AG09309 (cell line): ENCODE results near the gene ALDH4A1.
A peak's percentile ranks its signal among the peaks of the same experiment; 100 is the strongest.

Source experiments
- DNase-seq: peaks from one replicate; pipeline ENCODE4 v3.0.0-alpha.2; 2010; ENCODE audit warnings: low read depth
- H3K4me3 ChIP-seq: 2 replicates; pipeline ENCODE4 v1.5.1; 2011; ENCODE audit warnings: mild to moderate bottlenecking, low read depth, low read length, moderate library complexity; ENCODE audit not compliant: control insufficient read depth
- CTCF ChIP-seq: IDR thresholded peaks from 2 replicates; pipeline ENCODE4 v1.5.1; 2011; ENCODE audit warnings: mild to moderate bottlenecking, low read depth, low read length, inconsistent platforms; ENCODE audit not compliant: insufficient read depth, control insufficient read depth; ENCODE audit errors: missing control alignments

ALDH4A1 gene

GRCh38 chr1:18908911-18909771 lies 6.8 kb upstream of the ALDH4A1 start:
- TF ChIP-seq CTCF = no peak
- DNase-seq = no peak
- H3K4me3 ChIP-seq = no peak overlapping the region

- H3K4me3 ChIP-seq = no peak overlapping the region
- DNase-seq = no peak
- TF ChIP-seq CTCF = no peak
Observed at GRCh38 chr1:18907917-18908845, 5.8 kb upstream of the ALDH4A1 start.

- TF ChIP-seq CTCF = peak; percentile 64
- no peak overlapping the region for H3K4me3 ChIP-seq
- DNase-seq = no peak
Observed at GRCh38 chr1:18907021-18907916, 4.9 kb upstream of the ALDH4A1 start.

- peak overlapping the region; percentile 94 for H3K4me3 ChIP-seq
- TF ChIP-seq CTCF = no peak
- no peak for DNase-seq
Observed at GRCh38 chr1:18903291-18903756, 969 bp upstream of the ALDH4A1 start.

GRCh38 chr1:18901952-18902522 lies 318 bp downstream of the ALDH4A1 start:
- no peak for TF ChIP-seq CTCF
- peak overlapping the region; percentile 94 for H3K4me3 ChIP-seq
- no peak for DNase-seq
